Measurements from ENCODE around the gene MORN5.

DNA sequence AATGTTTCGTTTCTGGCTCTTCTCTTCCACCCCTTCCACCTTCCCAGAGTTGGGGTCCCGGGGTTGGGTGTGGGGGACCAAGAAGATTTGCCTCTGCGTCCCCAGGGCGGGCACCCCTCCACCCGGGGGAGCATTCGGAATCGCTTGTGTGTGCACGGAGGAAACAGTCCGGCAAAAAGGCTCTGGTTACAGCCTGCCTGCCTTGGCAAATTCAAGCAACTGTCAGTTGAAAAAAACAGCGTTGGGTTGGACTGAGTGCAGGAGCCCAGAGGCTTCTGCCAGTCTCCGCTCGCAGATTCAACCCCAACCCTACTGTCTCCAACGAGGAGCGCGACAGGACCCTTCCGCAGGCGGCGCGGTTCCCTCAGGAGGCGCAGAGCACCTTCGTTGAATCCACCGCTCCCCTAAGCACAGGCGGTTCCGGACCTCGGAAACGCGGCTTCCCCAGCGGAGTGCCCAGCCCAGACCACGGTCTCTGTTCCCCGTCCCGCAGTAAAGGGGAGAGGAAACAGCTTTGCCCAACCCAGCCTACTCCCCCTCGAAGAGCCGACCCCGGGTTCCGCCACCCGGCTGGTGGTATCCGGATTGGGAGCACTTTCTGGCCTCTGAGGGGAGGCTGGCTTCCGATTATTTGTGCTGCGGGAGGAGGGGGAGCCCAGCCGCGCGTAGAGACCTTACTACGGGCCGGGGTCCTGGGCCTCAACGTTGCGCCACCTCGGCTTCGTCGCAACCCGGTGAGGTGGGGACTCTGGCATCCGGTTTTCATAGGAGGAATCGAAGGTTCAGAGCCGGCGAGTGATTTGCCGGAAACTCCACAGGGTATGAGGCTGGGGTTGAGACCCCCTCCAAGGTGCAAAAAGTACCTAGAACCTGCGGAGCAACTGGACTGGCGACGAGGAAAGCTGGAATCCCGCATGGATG is 59.5 kb downstream of the MORN5 start:
- TF ChIP-seq, protein P1, sequence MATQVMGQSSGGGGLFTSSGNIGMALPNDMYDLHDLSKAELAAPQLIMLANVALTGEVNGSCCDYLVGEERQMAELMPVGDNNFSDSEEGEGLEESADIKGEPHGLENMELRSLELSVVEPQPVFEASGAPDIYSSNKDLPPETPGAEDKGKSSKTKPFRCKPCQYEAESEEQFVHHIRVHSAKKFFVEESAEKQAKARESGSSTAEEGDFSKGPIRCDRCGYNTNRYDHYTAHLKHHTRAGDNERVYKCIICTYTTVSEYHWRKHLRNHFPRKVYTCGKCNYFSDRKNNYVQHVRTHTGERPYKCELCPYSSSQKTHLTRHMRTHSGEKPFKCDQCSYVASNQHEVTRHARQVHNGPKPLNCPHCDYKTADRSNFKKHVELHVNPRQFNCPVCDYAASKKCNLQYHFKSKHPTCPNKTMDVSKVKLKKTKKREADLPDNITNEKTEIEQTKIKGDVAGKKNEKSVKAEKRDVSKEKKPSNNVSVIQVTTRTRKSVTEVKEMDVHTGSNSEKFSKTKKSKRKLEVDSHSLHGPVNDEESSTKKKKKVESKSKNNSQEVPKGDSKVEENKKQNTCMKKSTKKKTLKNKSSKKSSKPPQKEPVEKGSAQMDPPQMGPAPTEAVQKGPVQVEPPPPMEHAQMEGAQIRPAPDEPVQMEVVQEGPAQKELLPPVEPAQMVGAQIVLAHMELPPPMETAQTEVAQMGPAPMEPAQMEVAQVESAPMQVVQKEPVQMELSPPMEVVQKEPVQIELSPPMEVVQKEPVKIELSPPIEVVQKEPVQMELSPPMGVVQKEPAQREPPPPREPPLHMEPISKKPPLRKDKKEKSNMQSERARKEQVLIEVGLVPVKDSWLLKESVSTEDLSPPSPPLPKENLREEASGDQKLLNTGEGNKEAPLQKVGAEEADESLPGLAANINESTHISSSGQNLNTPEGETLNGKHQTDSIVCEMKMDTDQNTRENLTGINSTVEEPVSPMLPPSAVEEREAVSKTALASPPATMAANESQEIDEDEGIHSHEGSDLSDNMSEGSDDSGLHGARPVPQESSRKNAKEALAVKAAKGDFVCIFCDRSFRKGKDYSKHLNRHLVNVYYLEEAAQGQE (IDR thresholded peaks at IDR 0.05; ENCODE audit: borderline replicate concordance), result no peak
- TF ChIP-seq SMC3 (conservative IDR thresholded peaks at IDR 0.05; ENCODE audit: poor library complexity) (no peak), TAF1 (IDR thresholded peaks at IDR 0.05; ENCODE audit: low read depth) (no peak), EP300 (conservative IDR thresholded peaks at IDR 0.05; ENCODE audit: poor library complexity, severe bottlenecking) (no peak), EZH2 (IDR thresholded peaks at IDR 0.05; ENCODE audit: borderline replicate concordance, insufficient read depth, low read length, poor library complexity, severe bottlenecking) (peak; percentile 78)
- TF ChIP-seq, protein P2, sequence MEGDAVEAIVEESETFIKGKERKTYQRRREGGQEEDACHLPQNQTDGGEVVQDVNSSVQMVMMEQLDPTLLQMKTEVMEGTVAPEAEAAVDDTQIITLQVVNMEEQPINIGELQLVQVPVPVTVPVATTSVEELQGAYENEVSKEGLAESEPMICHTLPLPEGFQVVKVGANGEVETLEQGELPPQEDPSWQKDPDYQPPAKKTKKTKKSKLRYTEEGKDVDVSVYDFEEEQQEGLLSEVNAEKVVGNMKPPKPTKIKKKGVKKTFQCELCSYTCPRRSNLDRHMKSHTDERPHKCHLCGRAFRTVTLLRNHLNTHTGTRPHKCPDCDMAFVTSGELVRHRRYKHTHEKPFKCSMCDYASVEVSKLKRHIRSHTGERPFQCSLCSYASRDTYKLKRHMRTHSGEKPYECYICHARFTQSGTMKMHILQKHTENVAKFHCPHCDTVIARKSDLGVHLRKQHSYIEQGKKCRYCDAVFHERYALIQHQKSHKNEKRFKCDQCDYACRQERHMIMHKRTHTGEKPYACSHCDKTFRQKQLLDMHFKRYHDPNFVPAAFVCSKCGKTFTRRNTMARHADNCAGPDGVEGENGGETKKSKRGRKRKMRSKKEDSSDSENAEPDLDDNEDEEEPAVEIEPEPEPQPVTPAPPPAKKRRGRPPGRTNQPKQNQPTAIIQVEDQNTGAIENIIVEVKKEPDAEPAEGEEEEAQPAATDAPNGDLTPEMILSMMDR (IDR thresholded peaks at IDR 0.05; ENCODE audit: poor library complexity, severe bottlenecking), result no peak

All from neural cell (in vitro differentiated cells).